Measurements from ENCODE around the gene ALPK3. TPM values are rescaled to one million over a fixed set of nuclear protein-coding genes. Genes with fewer than 3 reads are reported as not detected.

Gene ALPK3
- total RNA-seq, 1 experiment from 2014 or later = 17.7 TPM

GRCh38 chr15:84903751-84904150 lies 86.6 kb downstream of the ALPK3 start:
- no peak overlapping the region for H4K5ac ChIP-seq (ENCODE audit: insufficient read length, low read depth, low read length)
- no peak overlapping the region for H3T11ph ChIP-seq (ENCODE audit: low read length)
- Mint-ChIP-seq H3K27ac (peak overlapping the region in 1 of 3 experiments; percentile 62; a peak in 1 of 7 replicates), H3K4me1 (peaks cover 3% of the 10 kb centered on the region in 2 experiments), H3K4me3 (no peak overlapping the region; a peak in 1 of 5 replicates), H3K36me3 (ENCODE audit: insufficient read depth in 1 of 3, low read depth in 3 of 3) (peaks cover 0 to 1% (median 0%) of the 10 kb centered on the region in 3 experiments; a peak in 2 of 7 replicates), H3K27me3 (ENCODE audit: low read depth) (peaks cover 8% of the 10 kb centered on the region), H3K9me3 (peaks cover 0 to 2% of the 10 kb centered on the region in 2 experiments; a peak in 1 of 5 replicates)
- no peak overlapping the region for H2AK5ac ChIP-seq (ENCODE audit: insufficient read length, low read length)
- no peak overlapping the region for H2BK15ac ChIP-seq (ENCODE audit: low read depth, low read length)
- H2BK12ac ChIP-seq (ENCODE audit: insufficient read length, low read depth, low read length) = no peak overlapping the region
- TF ChIP-seq CTCF (conservative IDR thresholded peaks at IDR 0.05) = no peak
- H3K23me2 ChIP-seq (ENCODE audit: insufficient read length, low read depth, low read length, poor library complexity, severe bottlenecking) = no peaks in the 10 kb centered on the region
- no peak for DNase-seq
- H3K23ac ChIP-seq (ENCODE audit: insufficient read length, low read depth, low read length) = no peak overlapping the region
- H3K4ac ChIP-seq (ENCODE audit: low read depth, low read length) = no peak overlapping the region
- no CpG with 5 or more reads among the region's 2 CpGs for WGBS (ENCODE audit: extremely low coverage, insufficient read length, low lambda C conversion rate)
- H2BK120ac ChIP-seq (ENCODE audit: low read depth, low read length, poor library complexity, severe bottlenecking) = no peak overlapping the region
- H3K27ac ChIP-seq (ENCODE audit: insufficient read length, low read depth, low read length) = no peak overlapping the region
- no peaks in the 10 kb centered on the region for H3K9me3 ChIP-seq (ENCODE audit: control insufficient read depth, low read depth, low read length)
- H3K56ac ChIP-seq (ENCODE audit: insufficient read length, low read depth, low read length) = no peak overlapping the region
- H3K27me3 ChIP-seq (ENCODE audit: insufficient read depth, low read length) = no peaks in the 10 kb centered on the region
- no peak overlapping the region for H4K91ac ChIP-seq (ENCODE audit: insufficient read length, low read depth, low read length)
- H3K18ac ChIP-seq (ENCODE audit: insufficient read length, low read depth, low read length) = no peak overlapping the region
- no peaks in the 10 kb centered on the region for H3K4me1 ChIP-seq (ENCODE audit: insufficient read depth, low read length)
- no peak overlapping the region for H3K4me2 ChIP-seq (ENCODE audit: insufficient read depth, insufficient read length, low read length)
- H3K79me2 ChIP-seq (ENCODE audit: insufficient read depth, low read length) = no peaks in the 10 kb centered on the region
- no peak overlapping the region for H4K8ac ChIP-seq (replicated peaks; ENCODE audit: insufficient read length, low read depth, low read length)
- no peak overlapping the region for H2AFZ ChIP-seq (ENCODE audit: low read length)
- no peak overlapping the region for H2BK5ac ChIP-seq (ENCODE audit: insufficient read length, low read length)
- no peak overlapping the region for H2BK20ac ChIP-seq (ENCODE audit: low read depth, low read length, poor library complexity, severe bottlenecking)
- no peak overlapping the region for H3K14ac ChIP-seq (ENCODE audit: insufficient read depth, low read length)
- no peaks in the 10 kb centered on the region for H3K79me1 ChIP-seq (ENCODE audit: insufficient read depth, low read depth, low read length, poor library complexity, severe bottlenecking)
- no peak overlapping the region for H3K9ac ChIP-seq (ENCODE audit: extremely low read depth, insufficient read length, low read length)
- H4K20me1 ChIP-seq (ENCODE audit: control insufficient read depth, insufficient read depth, insufficient read length) = no peaks in the 10 kb centered on the region

Data from H9 (cell line).